HG03097 (cell line): ENCODE results near the gene LDHB.
"Not testable (repeated sequence)": the region's sequence is repeated elsewhere in the genome, so short reads cannot be mapped to it uniquely, and the experiment has no call there.

ENCODE experiments used
- ATAC-seq: cut with Tn5 transposase; IDR thresholded peaks from one replicate; pipeline ENCODE4 v1.9.1; 2021; ENCODE audit not compliant: unreplicated experiment, low FRiP score

LDHB gene

GRCh38 chr12:21657326-21658077, at the start of gene LDHB:
LDHB (minus strand) TSS chr12:21657842; CDS start chr12:21654671, 3,171 bp downstream.
- peak; percentile 99 for ATAC-seq

DNA sequence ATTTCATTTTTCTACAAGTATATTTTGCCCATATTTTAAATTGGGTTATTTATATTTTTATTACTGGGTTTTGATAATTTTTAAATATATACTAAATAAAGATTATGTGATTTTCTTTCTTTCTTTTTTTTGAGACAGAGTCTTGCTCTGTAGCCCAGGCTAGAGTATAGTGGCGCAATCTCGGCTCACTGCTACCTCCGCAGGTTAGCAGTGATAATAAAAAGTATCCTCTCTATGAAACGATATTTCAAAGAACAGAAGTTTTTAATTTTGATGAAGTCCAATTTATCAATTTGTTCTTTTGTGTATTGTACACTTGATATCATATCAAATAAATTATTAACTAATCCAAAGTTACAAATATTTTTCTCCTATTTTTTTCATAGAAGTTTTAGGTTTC, 47.2 kb upstream of the LDHB start:
- ATAC-seq, result no peak

DNA sequence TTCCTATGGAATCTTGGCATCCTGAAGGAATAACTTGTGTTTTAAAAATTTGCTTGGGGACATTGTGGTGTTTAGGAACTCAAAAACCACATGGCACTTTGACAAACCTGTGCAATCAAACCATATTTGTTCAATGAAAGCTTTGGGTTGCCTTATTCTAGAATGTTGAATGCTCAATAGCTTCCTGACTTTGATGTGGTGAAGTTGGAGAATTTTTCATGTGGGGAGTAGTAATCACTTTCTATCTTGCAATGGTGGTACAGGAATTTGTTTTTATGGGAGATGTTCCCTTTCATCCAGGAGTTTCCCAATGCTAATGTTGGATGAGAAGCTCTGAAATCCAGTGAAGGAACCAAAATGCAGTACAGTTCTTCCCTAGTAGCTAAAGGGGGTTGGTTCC, 42.2 kb upstream of the LDHB start:
- no peak for ATAC-seq

DNA sequence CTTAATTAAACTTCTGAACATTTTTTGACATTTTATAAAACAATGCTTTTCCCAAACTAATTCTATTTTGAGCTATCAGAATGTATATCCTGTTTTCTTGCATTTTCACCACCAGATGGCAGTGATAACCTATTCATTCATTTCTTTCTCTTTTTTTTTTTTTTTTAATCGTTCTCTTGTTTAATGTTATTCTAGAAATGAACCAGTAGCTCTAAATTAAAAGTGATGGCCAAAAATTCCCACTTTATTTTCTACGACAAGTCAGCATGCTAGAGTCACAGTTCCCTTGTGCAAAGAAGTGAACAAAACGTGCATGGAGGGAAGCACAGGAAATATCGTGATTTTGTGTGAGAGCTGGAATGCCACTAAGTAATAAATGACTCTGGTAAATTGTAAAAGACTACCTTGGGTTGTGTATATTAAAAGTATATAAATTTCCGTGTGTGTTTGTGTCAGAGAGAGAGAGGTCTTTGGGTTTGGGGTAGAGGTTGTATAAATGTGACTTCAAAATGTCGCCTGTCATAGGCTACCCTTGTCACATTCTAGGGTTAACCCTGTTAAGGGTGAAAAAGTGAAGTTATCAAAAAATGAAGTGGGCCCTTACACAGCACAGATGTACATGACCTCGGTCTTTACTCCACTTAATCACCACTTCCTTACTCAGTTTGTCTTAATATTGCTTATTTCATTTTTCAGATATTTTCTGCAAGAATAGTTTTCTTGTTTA, 40.4 kb upstream of the LDHB start:
- ATAC-seq, result no peak

DNA sequence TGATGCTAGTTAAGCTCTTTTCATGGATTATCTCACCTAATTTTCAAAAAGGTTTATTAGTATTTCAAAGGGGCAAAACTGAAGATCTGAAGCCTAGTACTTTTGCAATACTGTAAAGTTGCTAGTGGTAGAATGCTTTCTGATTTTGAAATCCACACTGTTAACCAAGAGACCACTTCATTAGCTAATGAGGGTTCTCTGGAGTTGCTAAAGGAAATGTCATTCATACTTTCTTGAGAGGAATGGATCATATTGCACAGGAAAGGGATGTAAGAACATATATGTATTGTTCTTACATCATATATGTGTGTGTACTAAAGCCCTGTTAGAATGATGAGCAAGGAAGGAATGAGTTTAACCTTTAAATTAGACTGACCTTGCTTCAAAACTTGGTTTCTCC, 39.0 kb upstream of the LDHB start:
- no peak for ATAC-seq

DNA sequence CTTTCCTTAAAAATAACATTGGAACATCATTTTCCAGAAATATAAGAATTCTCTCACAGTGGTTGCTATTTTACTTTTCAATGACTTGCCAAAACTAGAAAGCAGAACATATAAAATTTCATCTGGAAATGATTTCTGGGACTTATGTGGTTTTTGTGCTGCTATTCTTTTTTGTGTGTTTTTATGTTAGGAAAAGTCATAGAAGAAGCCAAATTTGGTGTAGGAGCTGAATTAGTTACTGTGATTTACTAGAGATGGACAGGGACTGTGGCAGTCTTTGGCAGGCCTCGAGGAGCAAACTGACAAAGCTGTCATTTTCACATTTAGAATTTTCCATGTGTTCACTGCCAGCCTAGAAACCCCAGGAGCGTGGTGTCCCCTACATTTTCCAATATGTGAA, 38.3 kb upstream of the LDHB start:
- ATAC-seq, result no peak

GRCh38 chr12:21694660-21695059, 37.0 kb upstream of the LDHB start:
- no peak for ATAC-seq

- ATAC-seq, result no peak
Measured at GRCh38 chr12:21691515-21691914, 33.9 kb upstream of the LDHB start.

GRCh38 chr12:21690704-21691368, 33.2 kb upstream of the LDHB start:
- ATAC-seq, result no peak

DNA sequence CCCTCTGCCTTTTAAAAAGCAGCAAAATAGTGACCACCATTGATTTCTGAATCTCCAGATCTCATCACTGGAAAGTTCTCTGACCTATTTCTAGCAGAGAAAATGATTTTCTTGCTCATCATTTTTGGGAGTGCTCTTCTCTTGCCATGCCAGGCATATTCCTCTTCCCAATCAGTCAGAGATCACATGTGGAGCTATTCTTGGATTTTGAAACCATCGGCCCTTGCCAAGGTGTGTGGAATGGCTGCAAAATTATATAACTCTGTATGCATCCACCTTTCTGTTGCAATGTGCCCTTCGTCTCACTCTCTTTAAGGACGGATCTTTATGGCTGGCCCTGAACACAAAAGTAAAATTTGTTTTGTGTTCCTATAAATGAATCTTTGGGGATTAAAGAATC, 25.5 kb upstream of the LDHB start:
- ATAC-seq, result no peak

DNA sequence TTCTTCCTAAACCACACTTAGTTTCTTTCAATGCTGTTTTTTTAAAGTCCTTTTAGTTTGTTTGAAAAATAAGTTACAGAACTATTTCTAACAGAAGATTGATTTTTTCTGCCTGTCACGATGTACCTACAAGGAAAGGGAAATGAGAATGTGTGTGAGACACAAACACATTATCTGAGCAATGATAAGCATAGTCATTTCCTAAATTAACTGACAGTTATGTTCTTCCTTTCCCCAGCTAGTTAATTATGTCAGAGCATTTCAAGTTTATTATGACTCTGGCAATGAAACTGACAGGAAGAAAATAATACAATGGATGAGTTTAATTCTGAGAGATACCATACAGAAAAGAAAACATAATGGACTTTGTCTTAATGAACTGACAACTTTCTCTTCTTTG, 21.3 kb upstream of the LDHB start:
- no peak for ATAC-seq

DNA sequence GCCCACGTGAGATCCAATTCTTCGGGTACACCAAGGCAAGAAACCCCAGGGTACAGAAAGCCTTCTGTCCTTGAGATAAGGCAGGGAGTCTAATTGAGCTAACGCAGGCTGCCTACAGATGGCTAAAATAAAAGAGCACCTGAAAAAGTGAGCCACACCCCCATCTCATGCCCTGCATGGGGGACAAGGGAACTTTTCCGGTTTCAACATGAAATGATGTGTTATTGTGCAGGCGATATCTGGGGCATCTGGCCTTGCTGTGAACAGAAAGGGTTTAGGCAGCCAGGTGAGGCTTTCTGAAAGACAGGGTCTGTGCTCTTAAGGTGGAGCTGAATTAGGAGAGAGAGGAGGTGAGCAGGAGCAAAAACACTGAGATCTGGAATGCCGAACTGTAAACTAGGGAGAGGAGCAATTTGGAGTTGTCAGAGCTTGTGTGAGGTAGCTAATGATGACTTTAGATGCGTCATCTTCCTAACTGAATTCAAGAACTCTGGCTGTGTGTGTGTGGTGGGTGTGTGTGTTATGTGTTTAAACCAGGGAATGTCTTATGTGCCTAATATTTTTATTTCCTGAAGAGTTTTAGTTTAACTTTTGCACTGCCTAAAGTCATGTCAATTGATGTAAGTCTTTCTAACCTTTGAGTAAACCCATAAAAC, 20.1 kb upstream of the LDHB start:
- no peak for ATAC-seq

- no peak for ATAC-seq
Measured at GRCh38 chr12:21677204-21677603, 19.6 kb upstream of the LDHB start.

DNA sequence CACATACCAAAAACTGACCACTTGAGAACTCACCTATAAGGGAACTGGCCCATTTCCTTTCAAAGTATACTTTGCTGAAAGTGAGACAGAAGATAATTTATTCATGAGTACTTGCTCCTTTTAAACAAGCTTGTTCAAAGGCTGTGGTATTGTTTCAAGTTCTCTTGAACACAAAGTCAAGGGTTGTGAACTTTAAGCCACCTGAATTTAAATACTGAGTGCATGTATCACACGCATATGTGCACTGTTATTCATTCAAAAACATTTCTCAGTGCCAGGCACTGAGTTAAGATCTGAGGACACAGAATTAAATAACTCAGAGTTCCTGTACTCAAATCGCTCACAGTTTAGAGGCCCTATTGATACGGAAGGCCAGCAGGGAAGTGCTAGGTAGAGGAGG, 19.1 kb upstream of the LDHB start:
- ATAC-seq, result no peak

DNA sequence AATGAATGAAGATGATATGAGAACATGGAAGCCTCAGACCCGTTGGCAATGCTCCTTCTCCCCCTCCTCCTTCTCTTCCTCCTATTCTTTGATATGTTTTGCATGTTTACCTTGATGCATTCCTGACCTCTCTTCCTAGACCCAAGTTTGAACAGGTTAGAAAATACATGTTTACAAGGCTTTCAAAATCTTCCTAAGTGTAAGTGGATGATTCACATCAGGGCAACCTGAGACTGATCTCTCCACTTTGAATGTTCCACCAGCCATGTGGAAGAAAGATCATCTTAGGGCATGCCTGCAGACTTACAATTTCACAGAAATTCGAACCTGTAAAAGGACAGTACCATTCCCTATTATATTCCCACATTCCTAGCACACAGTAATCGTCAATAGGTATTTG, 18.0 kb upstream of the LDHB start:
- ATAC-seq, result no peak

DNA sequence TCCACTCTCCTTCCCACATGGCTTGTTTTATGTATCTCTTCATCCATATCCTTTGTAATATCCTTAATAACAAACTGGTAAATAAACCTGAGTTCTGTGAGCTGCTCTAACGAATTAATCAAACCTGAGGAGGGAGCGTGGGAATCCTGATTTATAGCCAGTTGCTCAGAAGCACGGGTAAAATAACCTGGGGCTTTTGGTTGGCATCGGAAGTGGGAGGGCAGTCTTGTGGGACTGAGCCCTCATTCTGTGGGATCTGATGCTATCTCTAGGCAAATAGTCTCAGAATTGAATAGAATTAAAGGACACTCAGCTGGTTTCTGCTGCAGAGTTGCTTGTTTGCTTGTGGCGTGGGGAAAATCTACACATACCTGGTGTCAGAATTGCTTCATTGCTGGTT, 17.5 kb upstream of the LDHB start:
- no peak for ATAC-seq

- ATAC-seq, result not testable (repeated sequence)
Measured at GRCh38 chr12:21673830-21674552, 16.3 kb upstream of the LDHB start.

- ATAC-seq, result no peak
Measured at GRCh38 chr12:21672146-21672545, 14.5 kb upstream of the LDHB start.

GRCh38 chr12:21666722-21667121, 9.1 kb upstream of the LDHB start:
- ATAC-seq, result no peak

DNA sequence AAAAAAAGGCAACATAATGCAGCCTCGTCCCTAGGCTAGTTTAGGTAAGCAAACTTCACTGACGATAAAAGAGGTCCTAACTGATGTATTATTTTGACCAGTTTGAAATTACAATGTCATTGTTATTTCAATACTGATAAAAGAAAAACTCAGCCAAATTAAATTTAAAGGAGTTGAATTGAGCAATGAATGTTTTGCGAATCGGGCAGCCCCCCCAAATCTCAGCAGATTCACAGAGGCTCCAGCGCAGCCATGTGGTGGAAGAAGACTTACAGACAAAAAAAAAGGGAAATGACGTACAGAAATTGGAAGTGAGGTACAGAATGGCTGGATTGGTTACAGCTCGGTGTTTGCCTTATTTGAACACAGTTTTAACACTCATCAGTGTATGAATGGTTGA, 8.2 kb upstream of the LDHB start:
- ATAC-seq, result no peak
